ENCODE data around the gene EEF2K.

DNA sequence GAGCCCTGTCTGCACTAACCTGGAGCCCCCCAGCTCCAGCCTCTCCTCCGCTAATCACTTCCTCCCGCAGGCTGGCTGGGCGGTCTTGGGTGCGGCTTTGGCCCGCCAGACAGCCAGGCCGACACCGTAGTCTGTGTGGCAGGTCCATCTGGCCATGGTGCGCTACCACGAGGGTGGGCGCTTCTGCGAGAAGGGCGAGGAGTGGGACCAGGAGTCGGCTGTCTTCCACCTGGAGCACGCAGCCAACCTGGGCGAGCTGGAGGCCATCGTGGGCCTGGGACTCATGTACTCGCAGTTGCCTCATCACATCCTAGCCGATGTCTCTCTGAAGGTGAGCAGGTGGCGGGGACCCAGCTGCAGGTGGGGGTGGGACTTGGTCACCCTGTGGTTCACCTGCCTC lies 60.5 kb downstream of the EEF2K start:
- TF ChIP-seq, protein P1, sequence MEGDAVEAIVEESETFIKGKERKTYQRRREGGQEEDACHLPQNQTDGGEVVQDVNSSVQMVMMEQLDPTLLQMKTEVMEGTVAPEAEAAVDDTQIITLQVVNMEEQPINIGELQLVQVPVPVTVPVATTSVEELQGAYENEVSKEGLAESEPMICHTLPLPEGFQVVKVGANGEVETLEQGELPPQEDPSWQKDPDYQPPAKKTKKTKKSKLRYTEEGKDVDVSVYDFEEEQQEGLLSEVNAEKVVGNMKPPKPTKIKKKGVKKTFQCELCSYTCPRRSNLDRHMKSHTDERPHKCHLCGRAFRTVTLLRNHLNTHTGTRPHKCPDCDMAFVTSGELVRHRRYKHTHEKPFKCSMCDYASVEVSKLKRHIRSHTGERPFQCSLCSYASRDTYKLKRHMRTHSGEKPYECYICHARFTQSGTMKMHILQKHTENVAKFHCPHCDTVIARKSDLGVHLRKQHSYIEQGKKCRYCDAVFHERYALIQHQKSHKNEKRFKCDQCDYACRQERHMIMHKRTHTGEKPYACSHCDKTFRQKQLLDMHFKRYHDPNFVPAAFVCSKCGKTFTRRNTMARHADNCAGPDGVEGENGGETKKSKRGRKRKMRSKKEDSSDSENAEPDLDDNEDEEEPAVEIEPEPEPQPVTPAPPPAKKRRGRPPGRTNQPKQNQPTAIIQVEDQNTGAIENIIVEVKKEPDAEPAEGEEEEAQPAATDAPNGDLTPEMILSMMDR (IDR thresholded peaks at IDR 0.05), result no peak
- TF ChIP-seq POLR2A (IDR thresholded peaks at IDR 0.05) (no peak), POLR2AphosphoS5 (IDR thresholded peaks at IDR 0.05) (no peak)

Data from prostate gland (tissue), 2 donors.